Colonic mucosa (tissue), 4 donors: ENCODE measurements around the gene OAT. TPM values are rescaled to one million over a fixed set of nuclear protein-coding genes. Genes with fewer than 3 reads are reported as not detected.

Experiments
- DNase-seq: peaks from one replicate; pipeline ENCODE4 v3.0.0-alpha.2; 2020
- H3K27ac ChIP-seq: fragments of 200-600 bp; one replicate; pipeline ENCODE4 v1.8.0; 2021
- H3K27me3 ChIP-seq: fragments of 200-600 bp; one replicate; pipeline ENCODE4 v1.8.0; 2021
- H3K36me3 ChIP-seq: fragments of 200-600 bp; one replicate; pipeline ENCODE4 v1.8.0; 2021
- H3K4me1 ChIP-seq: fragments of 200-600 bp; one replicate; pipeline ENCODE4 v1.8.0; 2021; ENCODE audit warnings: mild to moderate bottlenecking
- H3K4me3 ChIP-seq: fragments of 200-600 bp; one replicate; pipeline ENCODE4 v1.8.0; 2021
- H3K9ac ChIP-seq, 2 donors: one replicate each; pipeline ENCODE4 v1.7.0; 2013; ENCODE audit warnings: control low read depth in 2 of 2, low read depth in 2 of 2, low read length in 2 of 2
- H3K9me3 ChIP-seq: fragments of 200-600 bp; one replicate; pipeline ENCODE4 v1.8.0; 2021
- CTCF ChIP-seq: fragments of 200-600 bp; IDR thresholded peaks from one replicate; pipeline ENCODE4 v1.8.0; 2022; ENCODE audit warnings: antibody characterized with exemption, mild to moderate bottlenecking
- intact Hi-C: fragments of 100-400 bp; cut with DNase I; formaldehyde crosslinking; loops from one replicate; pipeline ENCODE4 v1.14.1; 2022
- total RNA-seq, 2 donors: library from RNA; stranded (reverse); fragmentation: NEBNext Ultra II Directional in 1 of 2; extraction: Animal tissue kit (Norgen Biotek cat#: 25700) in 1 of 2; gene quantifications; one replicate each; pipeline ENCODE4 v1.2.1, GENCODE V29; 2021
- donor health status: healthy.
- donor health status: DM: no; HTN: no; CAD: no.
- donor health status: DM: no; HTN: no; CAD: no.

OAT gene
- total RNA-seq, 2 donors from 2014 or later, result 65.0 to 113 TPM

DNA sequence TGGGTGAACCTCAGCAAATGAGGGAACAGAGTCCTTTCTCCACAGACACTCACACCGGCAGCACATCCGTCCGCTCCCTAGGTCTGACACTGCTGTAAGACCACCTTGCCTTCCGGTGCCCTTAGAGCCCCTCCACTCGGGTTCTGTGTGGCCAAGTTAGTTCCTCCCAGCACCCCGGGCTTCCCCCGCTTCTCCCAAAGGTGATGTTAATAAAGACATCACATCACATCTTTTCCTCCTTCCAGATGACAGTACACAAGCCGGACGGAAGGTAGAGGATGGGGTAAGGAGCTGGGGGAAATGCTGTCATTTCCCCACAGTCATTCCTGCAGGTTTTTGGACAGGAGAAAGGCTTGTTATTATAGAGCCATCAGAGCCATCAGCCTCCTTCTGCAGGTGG, 42.3 kb downstream of the OAT start:
- Histone ChIP-seq H3K4me3 (no peak overlapping the region), H3K9ac (no peak overlapping the region), H3K36me3 (no peaks in the 10 kb centered on the region), H3K27me3 (peaks cover 2% of the 10 kb centered on the region), H3K27ac (no peak overlapping the region), H3K4me1 (no peaks in the 10 kb centered on the region), H3K9me3 (no peaks in the 10 kb centered on the region)
- intact Hi-C loops, result no loop called here
- TF ChIP-seq CTCF, result no peak
- DNase-seq, result no peak

- Histone ChIP-seq H3K36me3 (no peaks in the 10 kb centered on the region), H3K9me3 (no peaks in the 10 kb centered on the region), H3K27me3 (no peaks in the 10 kb centered on the region), H3K27ac (no peak overlapping the region), H3K4me1 (no peaks in the 10 kb centered on the region), H3K9ac (no peak overlapping the region), H3K4me3 (no peak overlapping the region)
- TF ChIP-seq CTCF, result no peak
- DNase-seq, result no peak
- intact Hi-C loops, result no loop called here
Measured at GRCh38 chr10:124375691-124376090, 43.0 kb downstream of the OAT start.

DNA sequence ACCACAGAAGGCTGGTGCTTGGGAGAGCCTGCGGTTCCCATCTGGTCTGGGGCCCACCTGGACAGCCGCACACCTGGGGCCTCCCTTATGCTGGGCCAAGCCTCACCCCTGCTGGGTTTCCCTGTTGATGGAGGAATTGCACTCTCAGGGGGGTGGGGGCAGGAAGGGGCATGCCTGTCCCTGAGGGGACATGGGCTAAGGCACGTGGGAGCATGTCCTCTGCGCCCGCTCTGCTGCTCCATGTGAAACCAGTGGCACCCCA, 43.4 kb downstream of the OAT start:
- no peak for TF ChIP-seq CTCF
- no peak overlapping the region for H3K4me3 ChIP-seq
- intact Hi-C loops, result no loop called here
- H3K36me3 ChIP-seq, result no peaks in the 10 kb centered on the region
- no peak overlapping the region for H3K27ac ChIP-seq
- no peaks in the 10 kb centered on the region for H3K27me3 ChIP-seq
- no peaks in the 10 kb centered on the region for H3K4me1 ChIP-seq
- H3K9ac ChIP-seq, result no peak overlapping the region
- no peak for DNase-seq
- H3K9me3 ChIP-seq, result no peaks in the 10 kb centered on the region

DNA sequence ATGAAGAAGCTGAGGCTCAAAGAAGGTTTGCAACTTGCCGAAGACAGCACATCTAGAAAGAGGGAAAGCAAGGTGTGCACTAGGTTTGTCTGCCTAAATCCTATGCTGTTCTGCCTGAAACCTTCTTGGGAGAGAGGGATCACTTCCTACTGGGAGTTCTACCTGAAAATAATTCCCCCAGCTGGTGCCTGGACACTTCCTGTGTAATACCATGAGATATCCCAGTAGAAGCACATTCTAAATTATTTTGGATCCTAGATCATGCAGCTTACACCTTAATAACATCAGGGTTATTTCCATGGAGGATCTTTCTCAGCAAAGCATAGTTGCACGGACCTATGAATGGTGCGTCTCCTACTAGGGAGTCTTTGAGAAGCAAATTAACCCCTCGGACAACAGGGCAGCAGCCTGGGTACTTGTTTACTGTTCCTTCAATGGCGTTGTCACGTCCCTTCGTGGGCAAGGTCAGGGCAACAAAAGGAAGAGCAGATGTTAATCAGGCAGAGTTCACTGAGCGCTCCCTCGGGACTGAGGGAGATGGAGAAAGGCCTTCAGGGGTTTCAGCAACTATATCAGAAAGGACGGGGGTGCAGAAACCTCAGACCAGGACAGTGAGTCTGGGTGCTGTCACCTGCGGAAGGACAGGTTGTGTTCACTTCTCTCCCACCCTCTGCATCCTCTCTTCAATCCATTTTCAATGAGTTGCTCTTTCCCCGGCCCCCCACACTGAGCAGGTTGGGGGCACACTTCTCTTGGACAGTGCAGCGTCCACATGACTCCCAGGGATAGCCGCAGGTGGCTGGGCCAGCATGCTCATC, 44.0 kb downstream of the OAT start:
- no peak for TF ChIP-seq CTCF
- no peaks in the 10 kb centered on the region for H3K4me1 ChIP-seq
- H3K27ac ChIP-seq, result no peak overlapping the region
- H3K9me3 ChIP-seq, result no peaks in the 10 kb centered on the region
- no peak overlapping the region for H3K9ac ChIP-seq
- no peaks in the 10 kb centered on the region for H3K27me3 ChIP-seq
- H3K36me3 ChIP-seq, result no peaks in the 10 kb centered on the region
- intact Hi-C loops, result no loop called here
- no peak for DNase-seq
- H3K4me3 ChIP-seq, result no peak overlapping the region

GRCh38 chr10:124372899-124373298, 45.8 kb downstream of the OAT start:
- no peak for TF ChIP-seq CTCF
- no peak overlapping the region for H3K9ac ChIP-seq
- no peak overlapping the region for H3K4me3 ChIP-seq
- no peak for DNase-seq
- no peaks in the 10 kb centered on the region for H3K27me3 ChIP-seq
- H3K9me3 ChIP-seq, result no peaks in the 10 kb centered on the region
- intact Hi-C loops, result no loop called here
- no peaks in the 10 kb centered on the region for H3K4me1 ChIP-seq
- no peak overlapping the region for H3K27ac ChIP-seq
- H3K36me3 ChIP-seq, result no peaks in the 10 kb centered on the region
